ENCODE results near the gene CORO6. TPM values are rescaled to one million over a fixed set of nuclear protein-coding genes. Genes with fewer than 3 reads are reported as not detected.

CORO6 gene
- total and polyA plus RNA-seq, 4 donors, result 0.23 to 3.0 (median 0.59) TPM

DNA sequence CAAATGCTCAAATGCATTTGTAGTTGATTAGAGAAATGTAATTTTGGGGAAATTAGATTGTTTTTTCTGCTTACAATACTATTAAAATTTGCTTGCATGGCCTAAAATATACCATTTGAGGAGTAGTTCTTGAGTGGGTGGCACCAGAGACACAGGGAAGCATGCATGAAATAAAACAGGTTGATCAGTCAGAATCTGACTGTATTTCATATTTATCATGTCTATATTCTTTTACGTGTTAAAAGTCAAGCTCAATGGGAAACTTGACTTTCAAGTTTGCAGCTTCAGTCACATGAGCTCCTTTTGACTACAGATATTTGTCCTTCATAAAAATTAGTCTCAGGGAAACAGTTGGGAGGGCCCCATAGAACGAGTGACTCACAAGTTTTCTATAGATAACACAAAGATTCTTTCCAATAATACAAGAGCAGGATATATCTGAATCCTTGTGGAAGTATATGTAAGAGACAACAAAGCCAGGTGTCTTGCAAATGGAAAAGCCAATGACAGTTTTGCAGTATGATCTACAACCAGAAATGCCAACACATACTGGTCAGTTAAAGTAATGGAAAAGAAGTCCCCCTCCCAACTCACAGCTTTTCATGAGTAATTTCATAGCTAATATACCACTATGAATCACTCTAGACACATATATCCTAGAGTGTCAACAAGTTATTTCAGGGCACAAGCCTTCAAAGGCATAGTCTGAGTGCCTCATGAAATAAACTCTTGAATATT is 42.2 kb upstream of the CORO6 start:
- DNase-seq (ENCODE audit: low spot score), result no peak
- H3K9ac ChIP-seq (ENCODE audit: low read depth in 1 of 2, low read length in 2 of 2), result no peak overlapping the region
- TF ChIP-seq, protein P1, sequence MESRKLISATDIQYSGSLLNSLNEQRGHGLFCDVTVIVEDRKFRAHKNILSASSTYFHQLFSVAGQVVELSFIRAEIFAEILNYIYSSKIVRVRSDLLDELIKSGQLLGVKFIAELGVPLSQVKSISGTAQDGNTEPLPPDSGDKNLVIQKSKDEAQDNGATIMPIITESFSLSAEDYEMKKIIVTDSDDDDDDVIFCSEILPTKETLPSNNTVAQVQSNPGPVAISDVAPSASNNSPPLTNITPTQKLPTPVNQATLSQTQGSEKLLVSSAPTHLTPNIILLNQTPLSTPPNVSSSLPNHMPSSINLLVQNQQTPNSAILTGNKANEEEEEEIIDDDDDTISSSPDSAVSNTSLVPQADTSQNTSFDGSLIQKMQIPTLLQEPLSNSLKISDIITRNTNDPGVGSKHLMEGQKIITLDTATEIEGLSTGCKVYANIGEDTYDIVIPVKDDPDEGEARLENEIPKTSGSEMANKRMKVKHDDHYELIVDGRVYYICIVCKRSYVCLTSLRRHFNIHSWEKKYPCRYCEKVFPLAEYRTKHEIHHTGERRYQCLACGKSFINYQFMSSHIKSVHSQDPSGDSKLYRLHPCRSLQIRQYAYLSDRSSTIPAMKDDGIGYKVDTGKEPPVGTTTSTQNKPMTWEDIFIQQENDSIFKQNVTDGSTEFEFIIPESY (IDR thresholded peaks at IDR 0.05), result no peak
- TF ChIP-seq SP1 (IDR thresholded peaks at IDR 0.05) (no peak), FOXA1 (IDR thresholded peaks at IDR 0.05) (no peak), RAD21 (IDR thresholded peaks at IDR 0.05) (no peak), NR2F2 (IDR thresholded peaks at IDR 0.05) (no peak), RXRA (IDR thresholded peaks at IDR 0.05) (no peak)
- no peaks in the 10 kb centered on the region for H3K4me1 ChIP-seq (ENCODE audit: control insufficient read depth in 4 of 4, insufficient read depth in 4 of 4, low read length in 3 of 4)
- peaks cover 3 to 11% (median 7%) of the 10 kb centered on the region in 4 donors for H3K36me3 ChIP-seq (ENCODE audit: control insufficient read depth in 4 of 4, insufficient read depth in 3 of 4, low read depth in 1 of 4, low read length in 3 of 4)
- H3K27me3 ChIP-seq (ENCODE audit: control insufficient read depth in 4 of 4, insufficient read depth in 4 of 4, low read length in 3 of 4), result no peaks in the 10 kb centered on the region
- no peaks in the 10 kb centered on the region for H3K9me3 ChIP-seq (ENCODE audit: control insufficient read depth in 4 of 4, low read length in 3 of 4)
- H3K4me3 ChIP-seq (ENCODE audit: low read depth in 1 of 3, low read length in 3 of 3), result no peak overlapping the region
- no peak overlapping the region for H3K27ac ChIP-seq (ENCODE audit: low read depth in 1 of 2, low read length in 2 of 2)
- WGBS, result 82% methylated on average over 2 of the region's 2 CpGs

DNA sequence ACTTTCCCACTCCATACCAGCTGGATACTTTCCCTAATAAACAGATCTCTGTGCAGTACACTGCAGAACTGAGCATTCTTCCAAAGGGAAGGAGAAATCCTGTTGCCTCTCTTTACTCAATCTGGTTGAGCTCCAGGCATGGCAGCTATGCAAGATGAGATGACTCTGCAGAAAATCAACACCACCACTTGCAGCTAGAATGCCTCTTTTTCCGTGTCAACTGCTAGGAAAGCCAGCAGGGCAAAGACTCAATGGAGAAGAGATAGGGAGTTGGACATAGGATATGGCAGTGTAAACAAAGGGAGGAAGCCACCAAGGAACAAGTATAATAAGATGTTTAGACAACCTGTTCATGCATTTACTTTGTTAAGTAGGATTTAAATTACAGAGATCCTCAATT is 40.4 kb upstream of the CORO6 start:
- TF ChIP-seq, protein P2, sequence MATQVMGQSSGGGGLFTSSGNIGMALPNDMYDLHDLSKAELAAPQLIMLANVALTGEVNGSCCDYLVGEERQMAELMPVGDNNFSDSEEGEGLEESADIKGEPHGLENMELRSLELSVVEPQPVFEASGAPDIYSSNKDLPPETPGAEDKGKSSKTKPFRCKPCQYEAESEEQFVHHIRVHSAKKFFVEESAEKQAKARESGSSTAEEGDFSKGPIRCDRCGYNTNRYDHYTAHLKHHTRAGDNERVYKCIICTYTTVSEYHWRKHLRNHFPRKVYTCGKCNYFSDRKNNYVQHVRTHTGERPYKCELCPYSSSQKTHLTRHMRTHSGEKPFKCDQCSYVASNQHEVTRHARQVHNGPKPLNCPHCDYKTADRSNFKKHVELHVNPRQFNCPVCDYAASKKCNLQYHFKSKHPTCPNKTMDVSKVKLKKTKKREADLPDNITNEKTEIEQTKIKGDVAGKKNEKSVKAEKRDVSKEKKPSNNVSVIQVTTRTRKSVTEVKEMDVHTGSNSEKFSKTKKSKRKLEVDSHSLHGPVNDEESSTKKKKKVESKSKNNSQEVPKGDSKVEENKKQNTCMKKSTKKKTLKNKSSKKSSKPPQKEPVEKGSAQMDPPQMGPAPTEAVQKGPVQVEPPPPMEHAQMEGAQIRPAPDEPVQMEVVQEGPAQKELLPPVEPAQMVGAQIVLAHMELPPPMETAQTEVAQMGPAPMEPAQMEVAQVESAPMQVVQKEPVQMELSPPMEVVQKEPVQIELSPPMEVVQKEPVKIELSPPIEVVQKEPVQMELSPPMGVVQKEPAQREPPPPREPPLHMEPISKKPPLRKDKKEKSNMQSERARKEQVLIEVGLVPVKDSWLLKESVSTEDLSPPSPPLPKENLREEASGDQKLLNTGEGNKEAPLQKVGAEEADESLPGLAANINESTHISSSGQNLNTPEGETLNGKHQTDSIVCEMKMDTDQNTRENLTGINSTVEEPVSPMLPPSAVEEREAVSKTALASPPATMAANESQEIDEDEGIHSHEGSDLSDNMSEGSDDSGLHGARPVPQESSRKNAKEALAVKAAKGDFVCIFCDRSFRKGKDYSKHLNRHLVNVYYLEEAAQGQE (IDR thresholded peaks at IDR 0.05), result no peak
- no peak for TF ChIP-seq GABPA (IDR thresholded peaks at IDR 0.05 in 1 of 2, conservative IDR thresholded peaks at IDR 0.05 in 1 of 2)
- TF ChIP-seq RXRA (IDR thresholded peaks at IDR 0.05), result no peak
- TF ChIP-seq FOXA1 (IDR thresholded peaks at IDR 0.05), result no peak
- no peak for TF ChIP-seq JUND (IDR thresholded peaks at IDR 0.05)
- TF ChIP-seq, protein P3, sequence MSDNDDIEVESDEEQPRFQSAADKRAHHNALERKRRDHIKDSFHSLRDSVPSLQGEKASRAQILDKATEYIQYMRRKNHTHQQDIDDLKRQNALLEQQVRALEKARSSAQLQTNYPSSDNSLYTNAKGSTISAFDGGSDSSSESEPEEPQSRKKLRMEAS (IDR thresholded peaks at IDR 0.05), result no peak
- DNase-seq (ENCODE audit: low spot score), result no peak
- Histone ChIP-seq H3K27me3 (ENCODE audit: control insufficient read depth in 4 of 4, insufficient read depth in 4 of 4, low read length in 3 of 4) (no peaks in the 10 kb centered on the region), H3K9me3 (ENCODE audit: control insufficient read depth in 4 of 4, low read length in 3 of 4) (no peaks in the 10 kb centered on the region), H3K27ac (ENCODE audit: low read depth in 1 of 2, low read length in 2 of 2) (no peak overlapping the region), H3K36me3 (ENCODE audit: control insufficient read depth in 4 of 4, insufficient read depth in 3 of 4, low read depth in 1 of 4, low read length in 3 of 4) (peaks cover 2 to 11% (median 6%) of the 10 kb centered on the region in 4 donors), H3K9ac (ENCODE audit: low read depth in 1 of 2, low read length in 2 of 2) (no peak overlapping the region), H3K4me1 (ENCODE audit: control insufficient read depth in 4 of 4, insufficient read depth in 4 of 4, low read length in 3 of 4) (no peaks in the 10 kb centered on the region), H3K4me3 (ENCODE audit: low read depth in 1 of 3, low read length in 3 of 3) (no peak overlapping the region)
- 69% methylated on average over 1 of the region's 1 CpG for WGBS

DNA sequence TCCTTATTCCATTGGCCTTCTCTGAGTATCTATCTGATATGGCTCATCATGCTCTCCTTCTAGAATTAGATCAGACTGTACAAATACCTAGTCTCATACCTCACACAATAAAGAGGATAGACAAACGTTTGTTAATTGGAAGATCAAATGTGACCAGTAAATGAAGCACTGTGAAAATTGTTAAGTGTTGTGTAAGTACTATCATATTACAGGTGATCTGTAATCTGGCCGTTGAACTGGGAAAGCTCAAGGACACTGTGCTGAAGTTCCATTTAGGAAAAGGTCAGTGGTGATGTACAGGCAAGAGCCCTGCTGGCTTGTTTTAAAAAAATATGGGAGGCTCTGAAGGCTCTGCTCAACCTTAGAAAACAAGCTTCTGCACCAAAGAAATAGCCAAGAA is 38.5 kb upstream of the CORO6 start:
- Histone ChIP-seq H3K4me3 (ENCODE audit: low read depth in 1 of 3, low read length in 3 of 3) (no peak overlapping the region), H3K9ac (ENCODE audit: low read depth in 1 of 2, low read length in 2 of 2) (no peak overlapping the region), H3K4me1 (ENCODE audit: control insufficient read depth in 4 of 4, insufficient read depth in 4 of 4, low read length in 3 of 4) (no peaks in the 10 kb centered on the region), H3K27ac (ENCODE audit: low read depth in 1 of 2, low read length in 2 of 2) (no peak overlapping the region), H3K36me3 (ENCODE audit: control insufficient read depth in 4 of 4, insufficient read depth in 3 of 4, low read depth in 1 of 4, low read length in 3 of 4) (peaks cover 2 to 4% (median 3%) of the 10 kb centered on the region in 4 donors), H3K9me3 (ENCODE audit: control insufficient read depth in 4 of 4, low read length in 3 of 4) (no peaks in the 10 kb centered on the region), H3K27me3 (ENCODE audit: control insufficient read depth in 4 of 4, insufficient read depth in 4 of 4, low read length in 3 of 4) (no peaks in the 10 kb centered on the region)
- no peak for DNase-seq (ENCODE audit: low spot score)
- 67% methylated on average over 2 of the region's 2 CpGs for WGBS
- TF ChIP-seq HNF4A (conservative IDR thresholded peaks at IDR 0.05) (no peak), FOXA2 (IDR thresholded peaks at IDR 0.05) (no peak), JUND (IDR thresholded peaks at IDR 0.05) (no peak), TAF1 (conservative IDR thresholded peaks at IDR 0.05) (no peak), SP1 (IDR thresholded peaks at IDR 0.05) (no peak), HNF4G (IDR thresholded peaks at IDR 0.05) (no peak), RAD21 (IDR thresholded peaks at IDR 0.05) (no peak), NR2F2 (IDR thresholded peaks at IDR 0.05) (no peak), GABPA (IDR thresholded peaks at IDR 0.05 in 1 of 2, conservative IDR thresholded peaks at IDR 0.05 in 1 of 2) (no peak), FOXA1 (IDR thresholded peaks at IDR 0.05) (no peak)
- TF ChIP-seq, protein P1 (IDR thresholded peaks at IDR 0.05), result no peak
- TF ChIP-seq, protein P2 (IDR thresholded peaks at IDR 0.05), result no peak
- TF ChIP-seq, protein P3 (IDR thresholded peaks at IDR 0.05), result no peak
